HepG2 (cell line): ENCODE measurements around the gene GNPDA1. TPM values are rescaled to one million over a fixed set of nuclear protein-coding genes. Genes with fewer than 3 reads are reported as not detected.
A peak's percentile ranks its signal among the peaks of the same experiment; 100 is the strongest.

Experiments used
- FIP1L1 ChIP-seq: fragments of 200-400 bp; formaldehyde crosslinking; IDR thresholded peaks from 2 replicates; pipeline ENCODE4 v1.6.1; 2018; ENCODE audit warnings: low read depth, mild to moderate bottlenecking, low read length, moderate library complexity, borderline replicate concordance; ENCODE audit not compliant: insufficient read depth
- GATAD1 ChIP-seq: IDR thresholded peaks from 2 replicates; pipeline ENCODE4 v1.6.1; 2016; ENCODE audit warnings: missing genetic modification reagents, missing compliant biosample characterization
- HNF1A ChIP-seq, 2 experiments: sonication (generic) in 1 of 2; formaldehyde crosslinking in 1 of 2; IDR thresholded peaks; 2 replicates each; pipeline versions ENCODE4 v1.4.0 to v1.6.1; 2016 to 2020; ENCODE audit warnings: borderline replicate concordance in 1 of 2, low read depth in 1 of 2, mild to moderate bottlenecking in 1 of 2, missing genetic modification reagents in 1 of 2
- KLF15 ChIP-seq: sonication (generic); formaldehyde crosslinking; IDR thresholded peaks from 2 replicates; pipeline ENCODE4 v1.8.1; 2023; ENCODE audit warnings: borderline replicate concordance, mild to moderate bottlenecking, inconsistent platforms, missing genetic modification reagents, mixed read lengths
- KLF16 ChIP-seq, 2 experiments: sonication (generic) in 1 of 2; formaldehyde crosslinking in 1 of 2; IDR thresholded peaks; 2 replicates each; pipeline versions ENCODE4 v1.6.1 to v1.8.0; 2016 to 2023; ENCODE audit warnings: missing genetic modification reagents in 2 of 2, missing compliant biosample characterization in 1 of 2
- SKI ChIP-seq: fragments of 450-650 bp; IDR thresholded peaks from one replicate; pipeline ENCODE4 v1.6.1; 2018; ENCODE audit warnings: mild to moderate bottlenecking; ENCODE audit not compliant: partially characterized antibody
- SP4 ChIP-seq: sonication (generic); formaldehyde crosslinking; IDR thresholded peaks from 2 replicates; pipeline ENCODE4 v1.8.1; 2023; ENCODE audit warnings: mild to moderate bottlenecking, missing genetic modification reagents
- STAG1 ChIP-seq: sonication (generic); formaldehyde crosslinking; IDR thresholded peaks from 2 replicates; pipeline ENCODE4 v1.4.0; 2020; ENCODE audit warnings: missing genetic modification reagents
- TP53 ChIP-seq: sonication (generic); formaldehyde crosslinking; conservative IDR thresholded peaks from 2 replicates; pipeline ENCODE4 v1.4.0; 2020; ENCODE audit warnings: missing genetic modification reagents
- ZBTB10 ChIP-seq: sonication (generic); formaldehyde crosslinking; IDR thresholded peaks from 2 replicates; pipeline ENCODE4 v1.4.0; 2020; ENCODE audit warnings: missing genetic modification reagents, borderline replicate concordance
- ZFP91 ChIP-seq: sonication (generic); formaldehyde crosslinking; IDR thresholded peaks from 2 replicates; pipeline ENCODE4 v1.9.0; 2022; ENCODE audit warnings: missing genetic modification reagents, mild to moderate bottlenecking, borderline replicate concordance
- ZNF225 ChIP-seq: sonication (generic); formaldehyde crosslinking; IDR thresholded peaks from 2 replicates; pipeline ENCODE4 v1.4.0; 2020; ENCODE audit warnings: mild to moderate bottlenecking, missing genetic modification reagents
- ZNF362 ChIP-seq: sonication (generic); formaldehyde crosslinking; IDR thresholded peaks from 2 replicates; pipeline ENCODE4 v1.4.0; 2020; ENCODE audit warnings: missing genetic modification reagents, mild to moderate bottlenecking, borderline replicate concordance
- ZXDC ChIP-seq: sonication (generic); formaldehyde crosslinking; IDR thresholded peaks from 2 replicates; pipeline ENCODE4 v1.5.0; 2020; ENCODE audit warnings: mild to moderate bottlenecking, missing genetic modification reagents
- polyA plus RNA-seq, 8 experiments: library from polyadenylated mRNA; depleted of rRNA in 3 of 8; stranded (reverse) in 7 of 8; unstranded in 1 of 8; fragments of >200 nt; fragmentation: Illumina TruSeq in 4 of 8; extraction: Trizol in 4 of 8; gene quantifications; 2 replicates each; pipeline versions ENCODE4 v1.2.1 to v1.2.3, GENCODE V29; 2011 to 2016; ENCODE audit warnings: low read depth in 4 of 8, missing spikeins in 1 of 8, mixed read lengths in 1 of 8; ENCODE audit not compliant: insufficient read depth in 1 of 8
- total RNA-seq, 5 experiments: library from RNA; depleted of rRNA; stranded (reverse); fragments of >200 nt; fragmentation: Illumina TruSeq; extraction: Trizol; gene quantifications; 2 replicates each; pipeline ENCODE4 v1.2.3, GENCODE V29; 2016; ENCODE audit warnings: low read depth in 1 of 5

GNPDA1 gene
- total and polyA plus RNA-seq, 2 of the 13 experiments (the other 11 are each of a cell fraction or from before 2014, with no cell fraction given): 6.0 to 54.1 TPM

GRCh38 chr5:141968914-141969608 lies 43.8 kb downstream of the GNPDA1 start, which contains the start of gene RNF14 (continued):
- TF ChIP-seq SP4 (CRISPR knock-in tag): peak; percentile 80
- TF ChIP-seq SKI: peak; percentile 55
- peak; percentile 39; the same call in 1 of the 2 replicates for TF ChIP-seq ZNF362 (CRISPR knock-in tag)
- peak; percentile 79 for TF ChIP-seq GATAD1
- no peak; the same call in 1 of the 2 replicates for TF ChIP-seq STAG1 (CRISPR knock-in tag)
- TF ChIP-seq ZXDC: peak; percentile 77; the same call in 1 of the 2 replicates
- peak; percentile 94 for TF ChIP-seq ZFP91 (CRISPR knock-in tag)
- TF ChIP-seq KLF15 (CRISPR knock-in tag): 0 out of 2 replicates have a peak, but pooled peaks have one; percentile 22
- TF ChIP-seq TP53 (CRISPR knock-in tag): peak; percentile 79; the same call in 1 of the 2 replicates
- peak; percentile 97 for TF ChIP-seq ZBTB10
- TF ChIP-seq ZNF225 (CRISPR knock-in tag): 0 out of 2 replicates have a peak, but pooled peaks have one; percentile 68
- TF ChIP-seq KLF16 (CRISPR knock-in tag; IDR thresholded peaks at IDR 0.05): peak in 1 of 2 experiments; percentile 66; a peak in 1 of 4 replicates
- TF ChIP-seq FIP1L1: no peak
- no peak for TF ChIP-seq HNF1A (IDR thresholded peaks at IDR 0.05; ENCODE audit: low read depth)
- TF ChIP-seq HNF1A (CRISPR knock-in tag; IDR thresholded peaks at IDR 0.05; ENCODE audit: borderline replicate concordance): peak; percentile 77
